IPS DF 19.7 (cell line): ENCODE data around the gene ERBB2.
A peak's percentile ranks its signal among the peaks of the same experiment; 100 is the strongest.
"Not testable (repeated sequence)": the region's sequence is repeated elsewhere in the genome, so short reads cannot be mapped to it uniquely, and the experiment has no call there.

Experiments
- DNase-seq: peaks from one replicate; pipeline ENCODE4 v3.0.0-alpha.2; 2013; ENCODE audit warnings: low read depth, low spot score

Gene ERBB2

DNA sequence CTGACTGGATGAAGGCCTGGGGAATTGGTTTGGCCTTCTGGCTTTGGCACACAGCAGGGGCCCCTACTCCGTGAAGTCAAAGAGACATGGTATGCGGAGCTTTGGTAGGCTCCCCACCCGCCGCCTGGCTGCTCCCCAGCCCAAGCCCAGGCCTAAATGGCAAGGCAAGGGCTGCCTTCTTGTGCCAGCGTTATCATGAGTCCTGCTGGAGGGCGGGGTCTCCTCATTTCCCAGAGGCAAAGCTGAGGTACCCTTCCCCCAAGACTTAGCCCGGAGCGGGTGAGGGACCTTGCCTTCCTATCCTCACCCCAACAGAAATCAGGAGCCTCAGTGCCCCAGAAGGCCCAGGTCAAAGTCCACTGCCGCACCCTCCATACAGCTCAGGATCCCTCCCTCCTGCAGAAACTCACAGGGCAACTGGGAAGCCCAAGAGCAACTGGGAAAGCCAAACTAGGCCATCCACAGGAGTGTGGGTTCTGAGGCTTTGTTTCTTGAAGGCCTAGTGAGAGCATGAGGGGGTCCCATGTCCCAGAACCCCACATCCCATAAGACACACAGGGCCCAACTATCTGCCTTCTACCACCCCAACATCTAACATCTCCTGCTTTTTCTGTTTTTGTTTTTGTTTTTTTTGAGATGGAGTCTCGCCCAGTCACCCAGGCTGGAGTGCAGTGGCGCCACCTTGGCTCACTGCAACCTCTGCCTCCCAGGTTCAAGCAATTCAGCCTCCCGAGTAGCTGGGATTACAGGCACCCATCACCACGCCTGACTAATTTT lies 21.3 kb upstream of the ERBB2 start:
- DNase-seq = no peak

GRCh38 chr17:39679521-39680192 lies 20.2 kb upstream of the ERBB2 start:
- DNase-seq = no peak

DNA sequence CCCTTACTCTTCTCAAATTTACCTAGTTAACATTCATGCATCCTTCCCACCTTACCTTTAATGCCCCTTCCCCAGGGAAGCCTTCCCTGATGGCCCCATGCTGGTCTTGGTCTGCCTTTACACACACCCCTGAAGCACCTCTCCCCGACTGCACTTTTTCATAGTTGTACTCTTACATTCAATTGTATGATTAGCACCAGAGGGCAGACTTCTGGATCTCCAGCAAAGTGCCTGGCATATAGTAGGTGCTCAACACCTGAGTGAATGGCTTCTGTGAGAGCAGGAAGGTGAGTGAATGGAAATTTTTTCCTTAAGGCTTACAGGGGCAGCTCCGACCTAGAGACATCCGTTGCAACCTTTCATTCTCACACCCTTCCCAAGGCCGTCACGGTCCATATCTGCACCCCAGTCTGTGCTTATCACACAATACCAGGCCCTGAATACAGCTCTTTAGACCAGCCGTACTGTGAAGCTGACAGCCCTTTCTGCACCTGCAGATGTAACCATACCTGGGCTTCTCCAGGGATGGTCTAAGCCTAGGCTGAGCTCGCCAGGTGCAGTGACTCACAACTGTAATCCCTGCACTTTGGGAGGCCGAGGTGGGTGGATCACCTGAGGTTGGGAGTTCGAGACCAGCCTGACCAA lies 16.4 kb upstream of the ERBB2 start:
- DNase-seq = no peak

GRCh38 chr17:39684369-39685192 lies 15.3 kb upstream of the ERBB2 start:
- DNase-seq = no peak

- no peak for DNase-seq
Measured at GRCh38 chr17:39687101-39687545, 12.7 kb upstream of the ERBB2 start.

DNA sequence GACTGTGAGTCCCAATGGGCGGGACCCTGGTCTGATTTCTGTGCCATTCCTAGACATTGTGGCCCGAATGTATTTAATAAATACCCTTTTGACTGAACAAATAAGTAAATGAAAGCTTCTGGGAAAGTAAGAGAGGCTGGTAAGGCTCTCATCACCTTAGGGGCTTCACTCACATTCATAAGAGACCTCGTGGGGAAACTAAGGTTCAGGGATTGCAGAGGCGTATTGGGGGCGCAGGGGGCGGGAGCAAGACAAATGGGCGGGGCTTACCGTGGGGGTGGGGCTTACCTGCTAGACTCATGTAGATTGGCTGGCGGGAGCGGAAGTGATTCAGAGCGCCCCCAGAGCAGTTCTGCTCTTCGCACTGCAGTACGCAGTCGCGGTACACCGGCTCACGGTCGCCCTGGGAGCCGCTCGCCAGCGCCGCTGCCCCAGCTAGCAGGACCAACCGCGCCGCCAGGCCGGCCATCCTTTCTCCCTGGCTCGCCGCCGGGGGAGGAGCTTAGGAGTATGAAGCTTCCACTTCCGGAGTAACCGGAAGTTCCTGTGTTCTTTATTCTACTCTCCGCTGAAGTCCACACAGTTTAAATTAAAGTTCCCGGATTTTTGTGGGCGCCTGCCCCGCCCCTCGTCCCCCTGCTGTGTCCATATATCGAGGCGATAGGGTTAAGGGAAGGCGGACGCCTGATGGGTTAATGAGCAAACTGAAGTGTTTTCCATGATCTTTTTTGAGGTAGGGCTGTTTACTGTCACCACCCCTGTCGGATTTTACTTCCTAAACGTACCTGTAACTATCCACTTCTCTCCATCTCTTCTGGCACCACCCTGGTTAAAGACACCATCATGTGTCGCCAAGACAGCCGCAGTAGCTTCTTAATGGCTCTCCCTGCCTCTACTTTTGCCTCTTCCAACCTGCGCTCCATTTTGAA lies 12.1 kb upstream of the ERBB2 start, which contains the start of gene PGAP3:
Gene PGAP3, minus strand, starts transcription at position 512 of the 929 bp plus-strand sequence. Its CDS starts 43 bp downstream, at position 469.
- DNase-seq = peak; percentile 75

GRCh38 chr17:39688475-39688835 lies 11.4 kb upstream of the ERBB2 start:
- no peak for DNase-seq

DNA sequence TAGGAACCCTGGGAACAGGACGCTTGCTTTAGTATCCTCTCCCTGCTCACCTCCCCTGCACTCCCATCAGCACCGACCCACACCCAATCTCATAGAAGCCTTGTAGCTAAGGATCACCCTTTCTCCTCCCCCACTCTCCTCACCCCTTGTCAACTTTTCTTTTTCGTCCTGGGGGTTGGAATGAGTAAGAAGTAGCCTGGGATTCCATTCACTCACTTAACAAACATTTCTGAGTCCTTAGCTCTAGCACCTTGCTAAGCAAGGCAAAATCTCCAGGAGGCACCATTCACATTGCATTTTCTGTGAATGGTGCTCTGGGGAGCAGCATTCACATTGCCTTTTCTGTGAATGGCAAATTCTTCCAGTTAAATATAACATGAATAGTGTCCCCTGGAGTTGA lies 10.9 kb upstream of the ERBB2 start:
- peak; percentile 71 for DNase-seq

DNA sequence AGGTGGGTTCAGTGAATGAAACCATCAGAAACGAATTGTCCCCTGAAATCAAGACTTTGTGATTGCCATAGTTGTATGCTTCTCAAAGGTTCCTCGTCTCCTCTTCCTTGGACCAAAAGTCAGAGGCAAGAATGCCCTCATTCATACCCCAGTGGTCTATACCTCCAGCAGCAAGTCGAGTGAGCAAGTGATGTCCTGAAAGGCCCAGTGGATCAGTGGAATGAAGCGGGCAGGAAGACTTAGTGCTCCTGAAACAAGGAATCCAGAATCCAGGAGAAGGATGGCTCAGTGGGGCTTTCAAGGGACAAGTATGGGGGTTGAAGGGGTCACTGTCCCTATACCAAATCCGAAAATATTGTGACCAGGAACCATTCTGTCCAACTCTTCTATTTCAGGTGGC lies 5.3 kb upstream of the ERBB2 start:
- no peak for DNase-seq

DNA sequence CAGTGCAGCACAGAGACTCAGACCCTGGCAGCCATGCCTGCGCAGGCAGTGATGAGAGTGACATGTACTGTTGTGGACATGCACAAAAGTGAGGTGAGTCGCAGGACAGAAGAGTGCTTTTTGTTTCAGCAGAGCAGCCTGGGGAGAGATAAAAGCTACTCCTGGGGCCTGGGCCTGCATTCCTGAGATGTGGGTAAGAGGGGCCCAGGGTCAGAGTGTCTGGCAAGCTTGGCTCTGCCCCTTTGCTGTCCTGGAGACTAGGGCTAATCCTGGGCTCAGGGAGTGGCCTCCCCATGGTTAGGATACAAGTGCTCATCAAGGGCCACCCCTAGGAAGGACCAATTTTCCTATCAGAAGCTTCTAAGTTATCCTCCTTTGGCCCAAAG lies 4.8 kb upstream of the ERBB2 start:
- DNase-seq = no peak

GRCh38 chr17:39696731-39697130 lies 3.1 kb upstream of the ERBB2 start:
- no peak for DNase-seq

GRCh38 chr17:39697961-39698360 lies 1.9 kb upstream of the ERBB2 start:
- DNase-seq = no peak

GRCh38 chr17:39699157-39699817 lies 577 bp upstream of the ERBB2 start:
- not testable (repeated sequence) for DNase-seq

GRCh38 chr17:39700148-39700987 lies 504 bp downstream of the ERBB2 start:
- DNase-seq = no peak

DNA sequence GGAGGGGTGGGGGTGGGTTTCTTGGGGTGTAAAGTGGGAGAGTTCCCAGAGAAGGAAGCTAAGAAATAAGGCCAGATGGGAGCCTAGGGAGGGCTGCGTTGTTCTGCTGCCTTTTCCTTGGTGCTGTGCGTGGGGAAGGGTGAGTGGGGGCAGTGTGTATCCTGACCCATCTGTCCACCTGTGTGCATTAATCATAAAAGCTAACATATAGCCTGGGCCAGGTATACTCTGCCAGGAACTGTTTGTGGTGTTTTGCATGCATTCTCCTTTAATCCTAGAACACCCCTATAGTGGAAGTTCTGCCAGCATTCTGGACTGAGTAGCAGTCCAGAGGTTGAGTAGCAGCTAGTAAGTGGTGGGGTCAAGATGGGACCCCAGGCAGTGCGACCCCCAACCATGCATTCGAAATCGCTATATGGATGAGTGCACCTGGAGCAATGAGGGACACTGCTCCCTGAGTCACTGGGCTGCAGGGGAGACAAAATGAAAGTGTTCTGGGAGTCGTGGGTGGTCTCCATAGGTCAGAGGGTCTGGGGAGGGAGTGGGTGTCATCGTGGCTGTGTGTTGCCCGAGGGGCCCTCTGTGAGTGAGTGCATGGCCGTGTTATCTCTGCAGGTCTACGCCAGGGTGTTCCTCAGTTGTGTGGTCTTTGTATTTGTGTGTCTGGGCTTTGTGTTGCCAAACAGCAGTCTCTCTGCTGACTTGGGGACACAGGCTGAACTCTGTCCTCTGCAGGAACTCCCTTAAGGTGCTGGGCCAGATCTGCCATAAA lies 1.3 kb downstream of the ERBB2 start:
- no peak for DNase-seq

GRCh38 chr17:39701784-39702422 lies 2.0 kb downstream of the ERBB2 start:
- DNase-seq = no peak

GRCh38 chr17:39702901-39703893 lies 3.3 kb downstream of the ERBB2 start:
- no peak for DNase-seq
